DMS153 treated with DMSO at 0.1 percent for 48 hours (cell line): Measurements from ENCODE around the gene TNIK.

Experiments used
- DNase-seq: peaks from one replicate; lab custom pipeline; 2025; ENCODE audit not compliant: unreplicated experiment; lab: John Stamatoyannopoulos, UW

TNIK gene

GRCh38 chr3:171113716-171114115 lies 346.5 kb downstream of the TNIK start:
- no peak for DNase-seq

GRCh38 chr3:171110715-171111114 lies 349.5 kb downstream of the TNIK start:
- DNase-seq, result no peak

- DNase-seq, result no peak
Observed at GRCh38 chr3:171108066-171108465, 352.1 kb downstream of the TNIK start.

GRCh38 chr3:171103185-171103584 lies 357.0 kb downstream of the TNIK start:
- no peak for DNase-seq

- no peak for DNase-seq
Observed at GRCh38 chr3:171101982-171102641, 358.1 kb downstream of the TNIK start.

- no peak for DNase-seq
Observed at GRCh38 chr3:171099911-171100310, 360.3 kb downstream of the TNIK start.

- no peak for DNase-seq
Observed at GRCh38 chr3:171095063-171095462, 365.1 kb downstream of the TNIK start.

GRCh38 chr3:171094411-171094810 lies 365.8 kb downstream of the TNIK start:
- DNase-seq, result no peak

GRCh38 chr3:171093462-171093861 lies 366.7 kb downstream of the TNIK start:
- DNase-seq, result no peak

GRCh38 chr3:171092467-171092911 lies 367.7 kb downstream of the TNIK start:
- no peak for DNase-seq

- DNase-seq, result no peak
Observed at GRCh38 chr3:171090321-171090720, 369.9 kb downstream of the TNIK start.

GRCh38 chr3:171088964-171089754 lies 371.0 kb downstream of the TNIK start:
- no peak for DNase-seq

- DNase-seq, result no peak
Observed at GRCh38 chr3:171088496-171088895, 371.7 kb downstream of the TNIK start.

GRCh38 chr3:171086914-171087313 lies 373.3 kb downstream of the TNIK start:
- DNase-seq, result no peak

GRCh38 chr3:171077261-171077660 lies 382.9 kb downstream of the TNIK start:
- DNase-seq, result no peak

GRCh38 chr3:171072432-171072831 lies 387.8 kb downstream of the TNIK start:
- no peak for DNase-seq

- DNase-seq, result no peak
Observed at GRCh38 chr3:171068658-171069057, 391.5 kb downstream of the TNIK start.

GRCh38 chr3:171066206-171066605 lies 394.0 kb downstream of the TNIK start:
- DNase-seq, result no peak

- DNase-seq, result no peak
Observed at GRCh38 chr3:171065732-171066131, 394.5 kb downstream of the TNIK start.

- DNase-seq, result no peak
Observed at GRCh38 chr3:171064461-171064860, 395.7 kb downstream of the TNIK start.

- no peak for DNase-seq
Observed at GRCh38 chr3:171061749-171062148, 398.5 kb downstream of the TNIK start.

- DNase-seq, result no peak
Observed at GRCh38 chr3:171059978-171060377, 400.2 kb downstream of the TNIK start.
